ENCODE results near the gene SKAP1.

Gene SKAP1

DNA sequence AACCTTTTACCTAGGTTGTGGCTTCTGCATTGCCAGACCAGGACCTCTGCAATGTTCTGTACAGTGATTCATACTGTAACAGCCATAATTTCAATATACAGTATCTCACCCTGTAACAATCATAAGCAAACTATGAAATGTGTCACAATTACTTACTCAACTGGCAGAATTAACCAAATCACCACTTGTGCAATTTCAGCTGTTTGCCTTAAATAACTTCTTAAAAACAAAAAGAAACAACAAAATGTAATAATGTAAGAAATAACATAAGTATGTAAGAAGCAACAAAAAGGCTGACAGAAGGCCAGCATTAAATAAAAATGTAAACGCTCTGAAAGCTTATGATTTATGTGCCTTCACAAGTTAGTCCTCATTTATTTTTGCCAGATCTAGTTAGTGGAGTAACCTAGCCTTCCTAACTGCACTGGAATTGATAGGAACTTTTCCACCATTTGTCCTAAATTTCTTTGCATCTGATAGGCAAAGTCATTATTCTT, 96.9 kb downstream of the SKAP1 start:
- Mint-ChIP-seq H3K27ac (no peak overlapping the region), H3K36me3 (peaks cover 23% of the 10 kb centered on the region), H3K4me3 (no peak overlapping the region), H3K9me3 (no peaks in the 10 kb centered on the region), H3K27me3 (no peaks in the 10 kb centered on the region), H3K4me1 (peaks cover 20% of the 10 kb centered on the region)
- CTCF ChIA-PET, result interaction anchor here (1.0 to 4.2 kb wide), 11 partner anchors 19 to 260 kb away, joined by 3 to 29 read pairs (median 4); partner anchors contain the start of gene HOXB5
- DNase-seq, result no peak

DNA sequence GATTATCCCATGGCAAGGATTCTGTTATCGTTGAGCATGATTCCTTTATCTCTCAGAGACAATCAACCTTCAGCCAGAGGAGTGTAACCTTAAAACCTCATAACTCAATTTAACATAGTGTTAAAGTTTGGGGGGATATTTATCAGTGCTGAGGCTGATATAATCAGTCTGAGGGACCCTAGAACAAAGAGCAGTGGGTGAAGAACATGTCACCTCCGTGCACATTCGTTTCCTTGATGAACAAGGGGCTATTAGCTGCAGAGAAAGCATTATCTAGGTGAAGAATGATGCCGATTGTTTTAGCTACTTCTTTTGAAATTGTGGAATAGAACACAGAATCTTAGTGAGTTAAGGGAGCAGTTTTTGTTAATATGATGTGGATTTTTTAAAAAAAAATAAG, 99.1 kb downstream of the SKAP1 start:
- no peak for DNase-seq

DNA sequence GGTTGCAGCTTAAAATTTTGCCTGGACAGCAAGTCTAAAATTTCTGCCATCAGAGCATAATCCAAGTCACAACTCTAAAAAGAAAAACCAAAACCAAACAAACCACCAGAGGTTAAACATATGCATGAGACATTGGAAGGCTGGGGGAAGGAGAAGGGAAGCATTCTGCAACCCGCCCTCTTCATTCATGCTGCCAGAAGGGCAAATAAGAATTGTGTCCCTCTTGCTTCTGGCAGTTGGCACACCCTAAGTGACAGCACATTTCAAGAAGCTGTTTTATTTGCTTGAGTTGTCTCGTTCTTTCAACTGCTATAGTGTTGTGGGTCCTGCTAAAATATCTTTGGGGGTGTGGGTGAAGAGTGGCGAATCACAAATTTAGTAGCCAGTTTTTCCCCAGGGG, 99.6 kb downstream of the SKAP1 start:
- H3K27ac Mint-ChIP-seq, result no peak overlapping the region
- CTCF ChIA-PET, result interaction anchor here (1.3 kb wide), 1 partner anchor 22 kb away, joined by 4 read pairs; no protein-coding TSS in a partner anchor
- no peaks in the 10 kb centered on the region for H3K27me3 Mint-ChIP-seq
- peaks cover 17% of the 10 kb centered on the region for H3K4me1 Mint-ChIP-seq
- H3K9me3 Mint-ChIP-seq, result no peaks in the 10 kb centered on the region
- H3K36me3 Mint-ChIP-seq, result peaks cover 23% of the 10 kb centered on the region
- H3K4me3 Mint-ChIP-seq, result no peak overlapping the region
- no peak for DNase-seq

More for the DNA sequence above, 99.1 kb downstream of the SKAP1 start:
- H3K27me3 Mint-ChIP-seq, result no peaks in the 10 kb centered on the region
- H3K36me3 Mint-ChIP-seq, result peaks cover 22% of the 10 kb centered on the region
- peaks cover 18% of the 10 kb centered on the region for H3K4me1 Mint-ChIP-seq
- H3K4me3 Mint-ChIP-seq, result no peak overlapping the region
- H3K27ac Mint-ChIP-seq, result no peak overlapping the region
- CTCF ChIA-PET, result interaction anchor here (1.3 kb wide), 1 partner anchor 21 kb away, joined by 4 read pairs; no protein-coding TSS in a partner anchor
- no peaks in the 10 kb centered on the region for H3K9me3 Mint-ChIP-seq

DNA sequence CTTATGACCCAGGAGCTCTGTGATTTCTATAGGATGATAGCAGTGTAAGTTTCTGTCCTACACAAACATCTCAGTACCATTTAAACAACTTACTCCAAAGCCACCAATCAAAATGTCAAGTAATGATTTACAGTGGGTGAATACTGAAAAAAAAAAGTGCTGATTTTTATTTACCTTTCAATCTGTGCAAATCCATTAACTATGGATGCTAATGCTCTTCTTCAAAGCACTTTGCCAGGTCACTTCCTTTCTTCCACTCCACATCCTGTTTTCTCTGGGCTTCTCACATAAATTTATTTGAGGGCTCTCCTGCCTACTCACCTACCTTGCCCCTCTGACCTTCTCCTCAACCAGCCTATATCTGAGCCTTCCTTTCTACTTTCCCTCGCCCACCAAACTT, 101.6 kb downstream of the SKAP1 start:
- Mint-ChIP-seq H3K27ac (no peak overlapping the region), H3K36me3 (peaks cover 23% of the 10 kb centered on the region)
- CTCF ChIA-PET, result no interaction called here

DNA sequence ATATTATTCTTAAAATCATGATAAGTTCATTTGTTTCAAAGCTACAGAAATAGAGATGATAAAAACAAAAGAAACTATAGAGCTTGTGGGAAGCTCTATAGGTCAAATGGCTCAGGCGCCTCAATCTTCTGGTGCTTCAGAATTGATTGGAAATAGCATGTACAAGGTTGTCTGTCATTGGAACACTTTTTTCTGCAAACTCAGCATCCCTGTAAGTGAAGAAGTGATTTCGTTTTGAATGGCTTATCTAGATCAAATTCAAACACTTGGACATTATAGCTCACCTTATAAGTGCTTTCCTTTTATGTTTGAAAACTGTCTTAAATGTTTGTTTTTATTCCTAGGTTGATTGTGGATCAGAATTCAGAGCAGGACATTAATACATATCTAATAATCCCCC, 103.7 kb downstream of the SKAP1 start:
- CTCF ChIA-PET, result interaction anchor here (0.9 kb wide), 1 partner anchor 267 kb away, joined by 3 read pairs; no protein-coding TSS in a partner anchor
- Mint-ChIP-seq H3K4me3 (no peak overlapping the region), H3K27ac (no peak overlapping the region), H3K27me3 (no peaks in the 10 kb centered on the region), H3K4me1 (peaks cover 16% of the 10 kb centered on the region), H3K9me3 (no peaks in the 10 kb centered on the region), H3K36me3 (peaks cover 25% of the 10 kb centered on the region)
- no peak for DNase-seq

More for the DNA sequence above, 101.6 kb downstream of the SKAP1 start:
- Mint-ChIP-seq H3K4me1 (peaks cover 17% of the 10 kb centered on the region), H3K9me3 (no peaks in the 10 kb centered on the region), H3K4me3 (no peak overlapping the region), H3K27me3 (no peaks in the 10 kb centered on the region)
- DNase-seq, result no peak

DNA sequence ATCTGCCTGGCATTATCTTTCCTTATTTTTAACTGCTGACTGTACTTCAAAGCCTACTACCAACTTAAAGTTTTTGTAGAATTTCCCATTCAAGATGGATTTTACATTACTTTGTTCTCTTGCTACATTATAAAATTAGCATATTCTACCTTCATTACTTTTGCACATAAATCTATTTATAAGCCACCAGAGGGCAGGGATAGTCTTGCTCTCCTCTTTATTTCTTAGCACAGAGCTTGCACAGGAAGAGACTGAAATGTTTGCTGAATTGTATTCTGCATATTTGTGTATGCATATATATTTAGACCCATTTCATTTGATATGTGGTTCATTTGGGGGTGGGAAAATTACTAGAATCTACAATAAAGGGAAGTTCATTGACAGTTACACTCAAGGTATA, 108.0 kb downstream of the SKAP1 start:
- no peaks in the 10 kb centered on the region for H3K4me1 Mint-ChIP-seq
- peaks cover 12% of the 10 kb centered on the region for H3K36me3 Mint-ChIP-seq
- H3K4me3 Mint-ChIP-seq, result no peak overlapping the region
- H3K27me3 Mint-ChIP-seq, result no peaks in the 10 kb centered on the region
- DNase-seq, result no peak
- no peaks in the 10 kb centered on the region for H3K9me3 Mint-ChIP-seq
- H3K27ac Mint-ChIP-seq, result no peak overlapping the region
- CTCF ChIA-PET, result interaction anchor here (2.2 kb wide), 1 partner anchor 271 kb away, joined by 8 read pairs; the partner anchor contains the start of gene HOXB5

DNA sequence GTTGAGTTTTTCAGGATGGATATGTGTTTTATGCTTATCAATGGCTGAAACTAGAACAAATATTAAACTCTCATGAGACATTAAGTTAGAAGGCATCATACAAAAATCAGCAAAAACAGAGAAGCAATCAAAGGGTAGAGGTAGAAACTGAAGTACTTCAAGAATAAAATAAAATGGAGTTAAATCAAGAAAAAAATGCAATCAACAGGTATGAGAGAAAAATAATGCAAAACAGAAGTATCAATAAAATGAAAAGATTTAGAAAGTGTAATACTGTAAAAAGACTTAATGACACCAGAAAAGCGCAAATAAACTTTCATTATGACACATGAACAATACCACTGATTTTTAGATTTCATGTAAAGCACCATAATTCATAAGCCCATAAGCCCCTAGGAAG, 112.3 kb downstream of the SKAP1 start:
- Mint-ChIP-seq H3K27me3 (no peaks in the 10 kb centered on the region), H3K36me3 (peaks cover 16% of the 10 kb centered on the region), H3K4me3 (no peak overlapping the region), H3K4me1 (peaks cover 2% of the 10 kb centered on the region), H3K27ac (no peak overlapping the region), H3K9me3 (no peaks in the 10 kb centered on the region)
- CTCF ChIA-PET, result no interaction called here
- no peak for DNase-seq

DNA sequence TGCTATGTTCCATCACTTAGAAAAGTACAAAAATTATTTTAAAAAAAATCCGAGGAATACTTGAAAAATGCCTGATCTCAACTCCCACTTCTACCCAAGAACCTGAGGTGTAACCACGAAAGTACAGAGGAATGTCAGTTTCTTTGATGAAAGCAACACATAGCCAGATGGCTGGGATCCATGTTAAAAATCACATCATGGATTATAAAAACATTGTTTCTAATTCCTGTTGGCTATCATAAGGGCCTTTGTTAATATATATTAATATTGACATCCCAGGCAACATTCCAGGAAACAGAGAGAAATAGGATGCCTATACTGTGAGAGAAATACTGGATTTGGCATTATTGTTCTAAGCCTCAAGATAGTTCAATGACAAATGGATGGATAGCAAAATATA, 115.3 kb downstream of the SKAP1 start:
- H3K27ac Mint-ChIP-seq, result no peak overlapping the region
- H3K36me3 Mint-ChIP-seq, result peaks cover 17% of the 10 kb centered on the region
- CTCF ChIA-PET, result no interaction called here
- H3K4me1 Mint-ChIP-seq, result peaks cover 2% of the 10 kb centered on the region
- DNase-seq, result no peak
- no peaks in the 10 kb centered on the region for H3K9me3 Mint-ChIP-seq
- H3K27me3 Mint-ChIP-seq, result no peaks in the 10 kb centered on the region
- H3K4me3 Mint-ChIP-seq, result no peak overlapping the region

DNA sequence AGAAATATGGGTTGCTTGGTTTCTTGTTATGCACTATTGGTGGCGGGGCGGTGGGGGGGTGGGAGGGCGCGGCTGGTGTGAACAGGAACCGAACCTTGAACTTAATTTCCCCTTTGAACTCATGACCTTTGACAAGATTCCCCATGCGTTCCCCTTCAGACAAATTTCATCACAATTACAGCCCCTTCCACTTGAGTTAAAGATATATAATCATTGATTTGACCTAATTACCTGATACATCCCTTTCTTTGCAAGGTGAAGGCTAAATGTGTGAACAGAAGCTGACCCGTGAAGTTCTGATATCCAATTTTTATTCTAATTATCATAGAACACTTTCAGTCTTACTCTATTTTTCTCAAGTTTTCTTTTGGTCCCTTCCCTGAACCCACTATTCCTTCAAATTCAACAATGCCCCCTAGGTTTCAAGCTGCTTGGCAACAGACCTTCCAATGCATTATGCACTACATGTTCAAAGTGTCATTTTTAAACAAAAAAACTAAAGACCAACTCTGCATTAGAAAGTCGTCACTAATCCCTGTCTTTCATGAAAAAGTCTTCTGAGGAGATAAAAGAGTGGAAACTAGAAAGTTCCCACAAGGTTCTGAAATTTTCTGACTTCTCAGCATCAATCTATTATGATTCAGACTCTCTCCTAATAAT, 116.8 kb downstream of the SKAP1 start:
- Mint-ChIP-seq H3K4me1 (peaks cover 2% of the 10 kb centered on the region), H3K9me3 (no peaks in the 10 kb centered on the region), H3K27me3 (no peaks in the 10 kb centered on the region), H3K27ac (no peak overlapping the region), H3K36me3 (peaks cover 17% of the 10 kb centered on the region), H3K4me3 (no peak overlapping the region)
- CTCF ChIA-PET, result no interaction called here
- no peak for DNase-seq

DNA sequence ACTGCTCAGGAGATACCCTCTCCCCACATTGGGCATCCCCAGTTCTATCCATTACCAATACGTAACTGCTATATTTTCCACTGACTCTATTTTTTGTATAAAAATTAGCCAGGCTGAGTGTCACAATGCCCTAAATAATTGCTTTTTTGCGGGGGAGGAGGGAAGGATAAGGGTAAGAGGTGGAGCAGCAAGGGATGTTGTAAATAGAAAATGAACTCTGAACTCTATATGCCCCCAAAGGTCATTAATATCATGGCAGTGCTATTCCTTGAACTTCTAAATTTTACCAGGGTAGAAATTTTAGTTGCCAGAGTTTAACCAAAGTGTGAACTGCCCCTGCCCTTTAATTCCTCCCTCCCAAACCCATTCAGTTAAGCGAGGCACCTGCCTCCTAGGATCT, 118.7 kb downstream of the SKAP1 start:
- Mint-ChIP-seq H3K9me3 (no peaks in the 10 kb centered on the region), H3K4me3 (no peak overlapping the region), H3K27ac (no peak overlapping the region), H3K36me3 (peaks cover 18% of the 10 kb centered on the region), H3K4me1 (peaks cover 5% of the 10 kb centered on the region), H3K27me3 (no peaks in the 10 kb centered on the region)
- DNase-seq, result no peak
- CTCF ChIA-PET, result no interaction called here

DNA sequence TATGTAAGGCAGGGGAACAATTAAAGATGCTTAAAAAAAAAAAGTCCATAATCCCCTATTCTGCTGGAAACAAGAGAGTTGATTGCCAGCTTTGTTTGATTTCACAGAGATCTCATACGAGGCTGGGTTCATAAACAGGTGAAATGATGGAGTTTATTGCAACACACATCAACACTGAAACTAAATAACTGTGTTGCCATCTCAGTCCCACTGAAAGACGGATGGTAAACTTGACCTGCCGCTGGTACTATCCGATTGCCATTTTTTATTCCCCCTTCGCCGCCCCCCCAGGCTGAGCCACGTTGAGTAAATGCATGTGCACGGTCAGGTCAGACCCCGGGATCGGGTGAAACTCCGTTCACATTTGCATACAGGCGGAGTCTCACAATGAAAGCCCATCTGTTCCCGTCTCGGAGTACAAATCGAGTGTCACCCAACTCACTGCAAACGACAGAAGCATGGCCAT, 119.2 kb downstream of the SKAP1 start:
- no peak for DNase-seq
- peaks cover 5% of the 10 kb centered on the region for H3K4me1 Mint-ChIP-seq
- CTCF ChIA-PET, result no interaction called here

DNA sequence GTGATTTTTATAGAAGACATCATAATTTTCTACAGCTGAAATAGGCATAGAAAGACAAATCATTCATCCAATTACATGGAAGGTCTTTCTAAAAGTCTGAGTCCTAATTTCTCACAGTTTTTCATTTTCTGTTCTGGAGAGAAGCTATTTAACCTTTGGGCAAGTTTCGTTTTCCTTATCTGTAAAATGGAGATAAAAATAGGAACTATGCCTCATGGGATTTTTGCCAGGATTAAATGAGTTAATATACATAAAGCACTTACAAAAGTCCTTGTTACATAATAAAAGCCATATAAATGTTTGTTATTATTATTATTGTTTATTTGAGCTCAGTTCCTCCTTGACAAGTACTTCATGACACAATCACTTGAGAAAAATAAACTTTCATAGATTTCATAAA, 121.4 kb downstream of the SKAP1 start:
- H3K9me3 Mint-ChIP-seq, result no peaks in the 10 kb centered on the region
- H3K27ac Mint-ChIP-seq, result no peak overlapping the region
- CTCF ChIA-PET, result interaction anchor here (0.7 to 3.1 kb wide), 17 partner anchors 8 to 284 kb away, joined by 3 to 21 read pairs (median 4); partner anchors contain the start of gene HOXB5
- H3K4me1 Mint-ChIP-seq, result peaks cover 5% of the 10 kb centered on the region
- H3K27me3 Mint-ChIP-seq, result no peaks in the 10 kb centered on the region
- DNase-seq, result no peak
- no peak overlapping the region for H3K4me3 Mint-ChIP-seq
- H3K36me3 Mint-ChIP-seq, result peaks cover 14% of the 10 kb centered on the region

More for the DNA sequence above, 119.2 kb downstream of the SKAP1 start:
- Mint-ChIP-seq H3K9me3 (no peaks in the 10 kb centered on the region), H3K27ac (no peak overlapping the region), H3K4me3 (no peak overlapping the region), H3K36me3 (peaks cover 13% of the 10 kb centered on the region), H3K27me3 (no peaks in the 10 kb centered on the region)

DNA sequence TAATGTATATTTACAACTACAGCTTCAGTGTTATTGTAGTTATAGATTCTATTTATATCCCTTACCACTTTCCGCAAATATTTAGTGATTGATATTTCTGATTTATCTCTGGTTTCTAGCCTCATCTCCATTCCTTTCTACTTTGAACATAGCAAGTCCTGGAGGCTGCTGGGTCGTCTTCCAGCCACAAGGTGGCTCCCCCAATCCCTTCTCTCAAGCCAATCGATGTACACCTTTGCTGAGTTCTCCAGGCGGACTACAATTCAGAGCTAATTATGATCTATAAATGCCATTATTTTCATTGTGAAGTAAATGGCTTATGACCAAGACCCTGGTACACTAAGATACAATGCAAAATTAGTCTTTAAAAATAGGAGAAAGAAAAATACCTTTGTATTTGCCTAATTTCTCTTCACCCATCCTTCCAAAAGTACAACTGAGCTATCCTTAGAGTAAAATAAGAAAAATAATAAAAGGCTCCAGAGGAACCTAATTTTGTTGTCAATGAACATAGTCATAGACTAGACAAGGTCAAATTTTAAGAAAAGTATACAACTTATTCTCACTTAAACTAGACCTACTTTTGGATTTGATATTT, 122.1 kb downstream of the SKAP1 start:
- peak; percentile 66 for DNase-seq
- Mint-ChIP-seq H3K9me3 (no peaks in the 10 kb centered on the region), H3K27ac (no peak overlapping the region), H3K27me3 (no peaks in the 10 kb centered on the region), H3K36me3 (peaks cover 14% of the 10 kb centered on the region), H3K4me3 (no peak overlapping the region), H3K4me1 (peaks cover 2% of the 10 kb centered on the region)
- CTCF ChIA-PET, result interaction anchor here (0.6 to 3.1 kb wide), 18 partner anchors 9 to 285 kb away, joined by 3 to 21 read pairs (median 4); partner anchors contain the start of gene HOXB5

DNA sequence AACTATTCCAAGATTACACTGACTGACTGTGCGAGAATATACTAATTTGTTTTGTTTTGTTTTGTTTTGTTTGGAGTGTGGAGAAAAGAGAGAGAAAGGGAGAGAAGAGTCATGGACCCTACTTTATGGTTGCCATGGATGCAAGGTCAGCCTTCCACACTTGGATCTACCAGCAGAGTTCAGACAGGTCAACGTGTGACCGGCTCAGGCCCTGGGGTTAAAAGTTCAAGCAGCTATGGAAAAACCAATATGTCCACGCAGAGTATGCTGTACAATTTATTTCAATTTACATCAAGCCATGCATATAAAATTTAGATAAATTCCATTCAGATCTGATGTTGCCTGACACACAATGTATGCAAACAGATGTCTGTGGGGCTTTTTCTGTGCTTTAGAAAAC, 122.8 kb downstream of the SKAP1 start:
- no peak for DNase-seq
- no peak overlapping the region for H3K27ac Mint-ChIP-seq
- peaks cover 14% of the 10 kb centered on the region for H3K36me3 Mint-ChIP-seq
- H3K9me3 Mint-ChIP-seq, result no peaks in the 10 kb centered on the region
- H3K27me3 Mint-ChIP-seq, result no peaks in the 10 kb centered on the region
- peaks cover 6% of the 10 kb centered on the region for H3K4me1 Mint-ChIP-seq
- no peak overlapping the region for H3K4me3 Mint-ChIP-seq
- CTCF ChIA-PET, result interaction anchor here (0.6 to 3.1 kb wide), 12 partner anchors 9 to 285 kb away, joined by 3 to 21 read pairs (median 4); partner anchors contain the start of gene HOXB5
